HG03571 (cell line): ENCODE results near the gene ZNF280C.
"Not testable (repeated sequence)": the region's sequence is repeated elsewhere in the genome, so short reads cannot be mapped to it uniquely, and the experiment has no call there.

Experiments
- ATAC-seq: cut with Tn5 transposase; IDR thresholded peaks from one replicate; pipeline ENCODE4 v1.9.1; 2021; ENCODE audit not compliant: unreplicated experiment

The ZNF280C gene

GRCh38 chrX:130261296-130261893 is 7.3 kb downstream of the ZNF280C start:
- no peak for ATAC-seq

GRCh38 chrX:130260316-130260715 is 8.4 kb downstream of the ZNF280C start:
- ATAC-seq: no peak

- ATAC-seq: no peak
Measured at GRCh38 chrX:130253916-130254315, 14.8 kb downstream of the ZNF280C start.

GRCh38 chrX:130251671-130252070 is 17.0 kb downstream of the ZNF280C start:
- ATAC-seq: no peak

- ATAC-seq: no peak
Measured at GRCh38 chrX:130247996-130248395, 20.7 kb downstream of the ZNF280C start.

- no peak for ATAC-seq
Measured at GRCh38 chrX:130246084-130246483, 22.6 kb downstream of the ZNF280C start.

GRCh38 chrX:130245441-130245840 is 23.3 kb downstream of the ZNF280C start:
- no peak for ATAC-seq

- ATAC-seq: not testable (repeated sequence)
Measured at GRCh38 chrX:130231184-130231583, 37.5 kb downstream of the ZNF280C start.

GRCh38 chrX:130228871-130229270 is 39.8 kb downstream of the ZNF280C start:
- ATAC-seq: no peak

- no peak for ATAC-seq
Measured at GRCh38 chrX:130224810-130225209, 43.9 kb downstream of the ZNF280C start.

GRCh38 chrX:130216320-130216719 is 52.4 kb downstream of the ZNF280C start:
- ATAC-seq: no peak

GRCh38 chrX:130213376-130213775 is 55.3 kb downstream of the ZNF280C start:
- no peak for ATAC-seq

GRCh38 chrX:130212371-130212770 is 56.3 kb downstream of the ZNF280C start:
- ATAC-seq: no peak

GRCh38 chrX:130211415-130212186 is 57.1 kb downstream of the ZNF280C start:
- ATAC-seq: no peak

- no peak for ATAC-seq
Measured at GRCh38 chrX:130204647-130205046, 64.1 kb downstream of the ZNF280C start.

GRCh38 chrX:130197464-130197863 is 71.2 kb downstream of the ZNF280C start:
- no peak for ATAC-seq

GRCh38 chrX:130196466-130196865 is 72.2 kb downstream of the ZNF280C start:
- ATAC-seq: no peak

- no peak for ATAC-seq
Measured at GRCh38 chrX:130190801-130191200, 77.9 kb downstream of the ZNF280C start.

GRCh38 chrX:130186651-130187050 is 82.0 kb downstream of the ZNF280C start:
- ATAC-seq: no peak

GRCh38 chrX:130184857-130185256 is 83.8 kb downstream of the ZNF280C start:
- ATAC-seq: no peak

- no peak for ATAC-seq
Measured at GRCh38 chrX:130184168-130184567, 84.5 kb downstream of the ZNF280C start.

- ATAC-seq: no peak
Measured at GRCh38 chrX:130179579-130180215, 89.0 kb downstream of the ZNF280C start.
